ENCODE measurements around the gene TEAD3.

The TEAD3 gene

GRCh38 chr6:35468181-35468979, 28.5 kb downstream of the TEAD3 start, which contains the start of gene RPL10A:
Gene RPL10A (plus strand): TSS chr6:35468401. CDS start chr6:35468435, 34 bp downstream.
- DNase-seq, result peak; percentile 93
- in situ Hi-C loops (cut with HindIII; ENCODE audit: low pct_ligation_motif_present, low pct_unique_long_range_greater_than_20kb, low sequenced_read_pairs), result no loop called here

- in situ Hi-C loops (cut with HindIII; ENCODE audit: low pct_ligation_motif_present, low pct_unique_long_range_greater_than_20kb, low sequenced_read_pairs), result no loop called here
- no peak for DNase-seq
Measured at GRCh38 chr6:35465646-35466045, 31.2 kb downstream of the TEAD3 start.

GRCh38 chr6:35463292-35463691, 33.6 kb downstream of the TEAD3 start:
- DNase-seq, result no peak
- in situ Hi-C loops (cut with HindIII; ENCODE audit: low pct_ligation_motif_present, low pct_unique_long_range_greater_than_20kb, low sequenced_read_pairs), result no loop called here

- in situ Hi-C loops (cut with HindIII; ENCODE audit: low pct_ligation_motif_present, low pct_unique_long_range_greater_than_20kb, low sequenced_read_pairs), result no loop called here
- DNase-seq, result no peak
Measured at GRCh38 chr6:35461270-35461669, 35.6 kb downstream of the TEAD3 start.

GRCh38 chr6:35457907-35458306, 39.0 kb downstream of the TEAD3 start:
- in situ Hi-C loops (cut with HindIII; ENCODE audit: low pct_ligation_motif_present, low pct_unique_long_range_greater_than_20kb, low sequenced_read_pairs), result no loop called here
- DNase-seq, result no peak

- no peak for DNase-seq
- in situ Hi-C loops (cut with HindIII; ENCODE audit: low pct_ligation_motif_present, low pct_unique_long_range_greater_than_20kb, low sequenced_read_pairs), result no loop called here
Measured at GRCh38 chr6:35454391-35455110, 42.3 kb downstream of the TEAD3 start.

- in situ Hi-C loops (cut with HindIII; ENCODE audit: low pct_ligation_motif_present, low pct_unique_long_range_greater_than_20kb, low sequenced_read_pairs), result no loop called here
- DNase-seq, result no peak
Measured at GRCh38 chr6:35453236-35453635, 43.6 kb downstream of the TEAD3 start.

- peak; percentile 85 for DNase-seq
- in situ Hi-C loops (cut with HindIII; ENCODE audit: low pct_ligation_motif_present, low pct_unique_long_range_greater_than_20kb, low sequenced_read_pairs), result no loop called here
Measured at GRCh38 chr6:35452183-35453090, 44.4 kb downstream of the TEAD3 start, which contains the start of gene FANCE. Gene FANCE (plus strand): TSS chr6:35452338. CDS start chr6:35452546, 208 bp downstream.

GRCh38 chr6:35451354-35452182, 45.3 kb downstream of the TEAD3 start:
- no peak for DNase-seq
- in situ Hi-C loops (cut with HindIII; ENCODE audit: low pct_ligation_motif_present, low pct_unique_long_range_greater_than_20kb, low sequenced_read_pairs), result no loop called here

GRCh38 chr6:35449287-35449881, 47.5 kb downstream of the TEAD3 start:
- DNase-seq, result peak; percentile 73
- in situ Hi-C loops (cut with HindIII; ENCODE audit: low pct_ligation_motif_present, low pct_unique_long_range_greater_than_20kb, low sequenced_read_pairs), result loop anchor here (25.0 kb wide), 1 partner anchor 112 kb away; the partner anchor contains the start of gene PPARD

- in situ Hi-C loops (cut with HindIII; ENCODE audit: low pct_ligation_motif_present, low pct_unique_long_range_greater_than_20kb, low sequenced_read_pairs), result loop anchor here (25.0 kb wide), 1 partner anchor 111 kb away; the partner anchor contains the start of gene PPARD
- DNase-seq, result no peak
Measured at GRCh38 chr6:35448191-35448590, 48.7 kb downstream of the TEAD3 start.

- in situ Hi-C loops (cut with HindIII; ENCODE audit: low pct_ligation_motif_present, low pct_unique_long_range_greater_than_20kb, low sequenced_read_pairs), result loop anchor here (25.0 kb wide), 1 partner anchor 108 kb away; the partner anchor contains the start of gene PPARD
- no peak for DNase-seq
Measured at GRCh38 chr6:35445691-35446090, 51.2 kb downstream of the TEAD3 start.

- no peak for DNase-seq
- in situ Hi-C loops (cut with HindIII; ENCODE audit: low pct_ligation_motif_present, low pct_unique_long_range_greater_than_20kb, low sequenced_read_pairs), result loop anchor here (25.0 kb wide), 1 partner anchor 106 kb away; the partner anchor contains the start of gene PPARD
Measured at GRCh38 chr6:35443341-35444030, 53.4 kb downstream of the TEAD3 start.

- no peak for DNase-seq
- in situ Hi-C loops (cut with HindIII; ENCODE audit: low pct_ligation_motif_present, low pct_unique_long_range_greater_than_20kb, low sequenced_read_pairs), result loop anchor here (25.0 kb wide), 1 partner anchor 105 kb away; the partner anchor contains the start of gene PPARD
Measured at GRCh38 chr6:35442693-35443092, 54.2 kb downstream of the TEAD3 start.

- DNase-seq, result no peak
- in situ Hi-C loops (cut with HindIII; ENCODE audit: low pct_ligation_motif_present, low pct_unique_long_range_greater_than_20kb, low sequenced_read_pairs), result loop anchor here (25.0 kb wide), 1 partner anchor 104 kb away; the partner anchor contains the start of gene PPARD
Measured at GRCh38 chr6:35441642-35442041, 55.2 kb downstream of the TEAD3 start.

GRCh38 chr6:35441205-35441604, 55.7 kb downstream of the TEAD3 start:
- no peak for DNase-seq
- in situ Hi-C loops (cut with HindIII; ENCODE audit: low pct_ligation_motif_present, low pct_unique_long_range_greater_than_20kb, low sequenced_read_pairs), result loop anchor here (25.0 kb wide), 1 partner anchor 104 kb away; the partner anchor contains the start of gene PPARD

Measured in ACHN (cell line).